Measurements from ENCODE around the gene SLC43A2.

Gene SLC43A2

DNA sequence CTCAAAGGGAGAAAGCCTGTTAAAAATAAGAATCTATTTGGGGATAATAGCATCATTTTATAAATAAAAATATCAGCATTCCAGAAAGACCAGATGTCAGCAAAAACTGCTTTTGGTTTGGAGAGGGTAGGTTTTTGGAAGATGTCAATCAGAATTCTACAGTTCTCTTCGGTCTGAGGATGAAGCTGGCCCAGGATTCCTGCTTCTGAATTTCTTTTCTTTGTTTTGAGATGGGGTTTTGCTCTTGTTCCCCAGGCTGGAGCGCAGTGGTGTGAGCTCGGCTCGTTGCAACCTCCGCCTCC, 35.1 kb downstream of the SLC43A2 start:
- peak overlapping the region; percentile 99 for H3K27ac ChIP-seq (ENCODE audit: low read length)
- peaks cover 35% of the 10 kb centered on the region for H3K36me3 ChIP-seq (ENCODE audit: insufficient read depth, low read length)
- H3K79me2 ChIP-seq (ENCODE audit: insufficient read depth, low read length) = peaks cover 35% of the 10 kb centered on the region
- TF ChIP-seq, protein P1, sequence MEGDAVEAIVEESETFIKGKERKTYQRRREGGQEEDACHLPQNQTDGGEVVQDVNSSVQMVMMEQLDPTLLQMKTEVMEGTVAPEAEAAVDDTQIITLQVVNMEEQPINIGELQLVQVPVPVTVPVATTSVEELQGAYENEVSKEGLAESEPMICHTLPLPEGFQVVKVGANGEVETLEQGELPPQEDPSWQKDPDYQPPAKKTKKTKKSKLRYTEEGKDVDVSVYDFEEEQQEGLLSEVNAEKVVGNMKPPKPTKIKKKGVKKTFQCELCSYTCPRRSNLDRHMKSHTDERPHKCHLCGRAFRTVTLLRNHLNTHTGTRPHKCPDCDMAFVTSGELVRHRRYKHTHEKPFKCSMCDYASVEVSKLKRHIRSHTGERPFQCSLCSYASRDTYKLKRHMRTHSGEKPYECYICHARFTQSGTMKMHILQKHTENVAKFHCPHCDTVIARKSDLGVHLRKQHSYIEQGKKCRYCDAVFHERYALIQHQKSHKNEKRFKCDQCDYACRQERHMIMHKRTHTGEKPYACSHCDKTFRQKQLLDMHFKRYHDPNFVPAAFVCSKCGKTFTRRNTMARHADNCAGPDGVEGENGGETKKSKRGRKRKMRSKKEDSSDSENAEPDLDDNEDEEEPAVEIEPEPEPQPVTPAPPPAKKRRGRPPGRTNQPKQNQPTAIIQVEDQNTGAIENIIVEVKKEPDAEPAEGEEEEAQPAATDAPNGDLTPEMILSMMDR (IDR thresholded peaks at IDR 0.05; ENCODE audit: borderline replicate concordance, extremely low read depth, low read length, poor library complexity, severe bottlenecking) = no peak
- no peak for TF ChIP-seq EZH2 (IDR thresholded peaks at IDR 0.05; ENCODE audit: borderline replicate concordance, low read depth, low read length, severe bottlenecking)
- no peak for ATAC-seq (ENCODE audit: insufficient read depth, low read depth)
- H2AFZ ChIP-seq (ENCODE audit: low read depth, low read length) = 0 out of 2 replicates have a peak overlapping the region, but pooled peaks have one; percentile 36
- peaks cover 63% of the 10 kb centered on the region for H3K4me1 ChIP-seq (ENCODE audit: insufficient read depth, low read length)
- peak overlapping the region; percentile 57 for H3K9ac ChIP-seq (ENCODE audit: low read depth, low read length)
- no peaks in the 10 kb centered on the region for H3K27me3 ChIP-seq (ENCODE audit: insufficient read depth, low read length, poor library complexity)
- 0 out of 4 replicates have a peak overlapping the region, but pooled peaks of 1 of the 2 experiments have one; percentile 39 for H3K4me3 ChIP-seq (ENCODE audit: low read depth in 1 of 2, low read length in 2 of 2)
- no peak for DNase-seq
- peak overlapping the region; percentile 58 for H3K4me2 ChIP-seq (ENCODE audit: insufficient read depth, low read length)
- no peaks in the 10 kb centered on the region for H3K9me3 ChIP-seq (ENCODE audit: insufficient read depth, low read length, severe bottlenecking)
- H4K20me1 ChIP-seq (ENCODE audit: insufficient read depth, low read length) = no peaks in the 10 kb centered on the region

DNA sequence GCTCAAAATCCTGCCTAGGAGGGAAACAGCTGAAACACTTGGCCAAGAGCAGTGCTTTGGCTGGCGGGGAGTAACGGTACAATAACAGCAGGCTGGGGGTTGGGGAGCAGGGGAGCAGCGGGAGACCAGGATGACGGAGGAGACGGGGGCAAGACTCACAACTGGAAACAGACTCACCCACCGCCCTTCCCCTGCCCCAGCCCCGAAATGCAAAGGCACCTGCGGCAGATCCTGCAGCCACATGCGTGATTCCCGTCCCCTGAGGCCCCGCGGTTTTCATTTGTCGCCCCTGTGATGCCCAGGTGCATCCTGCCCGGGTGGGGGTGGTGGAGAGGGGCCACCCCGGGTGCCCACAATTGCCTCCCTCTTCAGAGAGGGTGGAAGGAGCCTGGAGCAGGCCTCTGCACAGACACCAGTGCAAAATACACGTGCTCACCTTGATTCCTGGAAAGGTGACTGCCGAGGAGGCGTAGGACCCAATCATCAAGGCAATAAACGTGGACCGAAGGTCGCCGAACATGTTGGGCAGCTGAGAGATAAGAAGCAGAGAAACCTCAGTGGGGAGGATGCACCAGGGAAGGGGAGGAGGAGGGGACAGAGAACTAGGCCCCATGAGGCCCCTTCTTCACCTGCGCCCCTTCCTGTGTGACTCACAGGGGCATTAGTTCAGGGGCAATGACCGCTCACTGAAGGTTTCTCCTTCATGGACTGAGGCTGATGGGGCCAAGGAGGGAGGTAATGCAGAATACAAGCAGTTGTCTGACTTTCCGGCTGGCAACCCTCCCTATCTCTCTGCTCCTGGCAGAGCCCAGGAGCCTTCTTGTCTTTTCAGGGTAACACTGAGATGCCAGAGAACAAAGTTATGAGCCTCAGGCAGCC, 35.6 kb downstream of the SLC43A2 start:
- Histone ChIP-seq H3K4me2 (ENCODE audit: insufficient read depth, low read length) (peak overlapping the region; percentile 58), H3K9me3 (ENCODE audit: insufficient read depth, low read length, severe bottlenecking) (no peaks in the 10 kb centered on the region), H3K27me3 (ENCODE audit: insufficient read depth, low read length, poor library complexity) (no peaks in the 10 kb centered on the region), H3K79me2 (ENCODE audit: insufficient read depth, low read length) (peaks cover 30% of the 10 kb centered on the region), H2AFZ (ENCODE audit: low read depth, low read length) (peak overlapping the region; percentile 9; the same call in 1 of the 2 replicates), H3K9ac (ENCODE audit: low read depth, low read length) (peak overlapping the region; percentile 76), H3K4me1 (ENCODE audit: insufficient read depth, low read length) (peaks cover 63% of the 10 kb centered on the region), H3K36me3 (ENCODE audit: insufficient read depth, low read length) (peaks cover 34% of the 10 kb centered on the region), H3K27ac (ENCODE audit: low read length) (peak overlapping the region; percentile 99), H4K20me1 (ENCODE audit: insufficient read depth, low read length) (no peaks in the 10 kb centered on the region), H3K4me3 (ENCODE audit: low read depth in 1 of 2, low read length in 2 of 2) (peak overlapping the region in 1 of 2 experiments; percentile 39; a peak in 1 of 4 replicates)
- TF ChIP-seq, protein P1 (IDR thresholded peaks at IDR 0.05; ENCODE audit: borderline replicate concordance, extremely low read depth, low read length, poor library complexity, severe bottlenecking) = no peak
- TF ChIP-seq EZH2 (IDR thresholded peaks at IDR 0.05; ENCODE audit: borderline replicate concordance, low read depth, low read length, severe bottlenecking) = no peak
- ATAC-seq (ENCODE audit: insufficient read depth, low read depth) = peak; percentile 88
- peak; percentile 99 for DNase-seq

DNA sequence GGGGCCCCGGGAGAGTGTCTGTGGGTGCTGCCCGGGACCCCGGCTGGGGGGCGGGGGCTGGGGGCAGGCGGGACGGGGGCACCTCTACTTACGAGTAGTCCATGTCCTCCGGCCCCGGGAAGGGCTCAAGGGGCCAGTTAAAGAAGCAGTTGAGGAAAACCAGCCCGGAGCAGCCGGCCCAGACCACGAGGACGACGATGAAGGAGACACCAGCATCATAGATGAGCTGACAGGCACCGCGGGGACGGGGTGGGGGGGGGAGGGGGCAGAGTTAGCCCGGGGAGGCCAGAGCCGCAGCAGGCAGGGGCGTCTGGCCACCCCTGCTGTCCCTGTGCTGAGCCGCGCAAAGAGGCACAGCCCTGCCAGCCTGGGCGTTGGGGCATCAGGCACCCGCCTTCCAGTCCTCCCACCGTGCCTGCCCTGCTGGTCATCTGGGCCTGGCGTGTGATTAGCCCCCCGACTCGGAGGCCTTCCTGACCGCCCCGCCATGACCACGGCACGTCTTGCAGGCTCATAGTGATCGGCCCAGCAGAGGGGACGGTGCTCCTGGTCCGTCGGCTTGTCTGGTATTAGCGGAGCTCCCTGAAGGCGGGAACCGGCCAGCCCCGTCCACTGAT, 37.1 kb downstream of the SLC43A2 start:
- TF ChIP-seq, protein P1 (IDR thresholded peaks at IDR 0.05; ENCODE audit: borderline replicate concordance, extremely low read depth, low read length, poor library complexity, severe bottlenecking) = no peak
- no peak for TF ChIP-seq EZH2 (IDR thresholded peaks at IDR 0.05; ENCODE audit: borderline replicate concordance, low read depth, low read length, severe bottlenecking)
- DNase-seq (no peak), ATAC-seq (ENCODE audit: insufficient read depth, low read depth) (no peak)
- no peak overlapping the region for H2AFZ ChIP-seq (ENCODE audit: low read depth, low read length)
- H3K9ac ChIP-seq (ENCODE audit: low read depth, low read length) = peak overlapping the region; percentile 76
- H3K36me3 ChIP-seq (ENCODE audit: insufficient read depth, low read length) = peaks cover 45% of the 10 kb centered on the region
- H3K27me3 ChIP-seq (ENCODE audit: insufficient read depth, low read length, poor library complexity) = no peaks in the 10 kb centered on the region
- H3K4me1 ChIP-seq (ENCODE audit: insufficient read depth, low read length) = peaks cover 63% of the 10 kb centered on the region
- no peaks in the 10 kb centered on the region for H4K20me1 ChIP-seq (ENCODE audit: insufficient read depth, low read length)
- peak overlapping the region; percentile 99 for H3K27ac ChIP-seq (ENCODE audit: low read length)
- H3K4me2 ChIP-seq (ENCODE audit: insufficient read depth, low read length) = peak overlapping the region; percentile 32
- H3K4me3 ChIP-seq (ENCODE audit: low read depth in 1 of 2, low read length in 2 of 2) = peak overlapping the region in 1 of 2 experiments; percentile 17; a peak in 1 of 4 replicates
- H3K79me2 ChIP-seq (ENCODE audit: insufficient read depth, low read length) = peaks cover 23% of the 10 kb centered on the region
- no peaks in the 10 kb centered on the region for H3K9me3 ChIP-seq (ENCODE audit: insufficient read depth, low read length, severe bottlenecking)

Measured in DND-41 (cell line).